ENCODE data around the gene PAPPA. TPM values are rescaled to one million over a fixed set of nuclear protein-coding genes. Genes with fewer than 3 reads are reported as not detected.

PAPPA gene
- total RNA-seq, 1 experiment from 2014 or later, result 5.4 TPM

DNA sequence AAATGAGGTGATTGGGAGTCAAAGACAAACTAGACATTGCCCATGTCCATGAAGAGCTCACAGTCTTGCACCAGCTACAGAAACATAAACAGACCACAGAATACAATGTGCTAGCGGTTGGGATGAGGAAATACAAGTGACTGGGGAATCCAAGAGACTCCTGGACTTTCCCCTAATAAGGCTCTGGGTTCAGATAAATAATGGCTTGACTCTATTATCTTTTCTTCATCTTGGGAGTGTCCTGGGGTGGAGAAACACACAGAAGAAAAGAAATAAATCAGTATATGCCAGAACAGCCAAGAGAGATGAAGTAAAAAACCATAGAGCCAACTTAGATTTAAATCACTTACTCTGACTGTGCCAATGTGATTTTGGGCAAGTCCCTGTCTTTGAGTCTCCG is 227.8 kb downstream of the PAPPA start:
- DNase-seq (ENCODE audit: low read depth), result no peak

DNA sequence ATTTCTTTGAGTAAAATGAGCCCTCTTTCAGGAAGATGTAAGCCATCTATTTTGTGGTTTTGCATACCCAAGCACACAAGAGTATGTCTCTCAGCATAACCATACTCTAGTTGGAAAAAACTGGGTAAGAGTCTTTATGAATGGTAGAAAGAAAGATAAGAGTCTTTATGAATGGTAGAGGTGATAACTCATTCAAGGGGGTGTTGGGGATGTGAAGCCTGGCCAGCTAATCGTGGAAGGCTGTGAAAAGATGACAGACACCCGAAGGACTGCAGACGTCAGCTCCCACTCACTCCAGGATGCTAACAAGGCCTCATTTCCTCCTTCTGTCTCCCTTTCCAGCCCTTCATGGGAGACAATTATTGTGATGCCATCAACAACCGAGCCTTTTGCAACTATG is 228.5 kb downstream of the PAPPA start:
- DNase-seq (ENCODE audit: low read depth), result no peak

- no peak for DNase-seq (ENCODE audit: low read depth)
These were observed 229.5 kb downstream of the PAPPA start for GRCh38 chr9:116383133-116383532.

DNA sequence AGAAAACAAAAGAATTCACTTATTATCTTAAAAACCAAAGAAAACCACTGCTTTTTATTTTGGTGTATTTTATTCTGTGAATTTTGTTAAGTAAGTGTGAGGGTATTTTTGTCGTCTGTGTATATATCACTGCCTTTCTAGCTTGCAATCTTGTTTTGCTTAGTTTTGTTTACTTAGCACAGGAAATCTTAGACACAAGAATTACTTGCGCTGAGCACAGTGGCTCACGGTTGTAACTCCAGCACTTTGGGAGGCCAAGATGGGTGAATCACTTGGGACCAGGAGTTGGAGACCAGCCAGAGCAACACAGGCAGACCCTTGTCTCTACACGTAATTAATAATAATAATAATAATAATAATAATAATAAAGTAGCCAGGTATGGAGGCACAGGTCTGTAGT is 230.3 kb downstream of the PAPPA start:
- DNase-seq (ENCODE audit: low read depth), result no peak

- DNase-seq (ENCODE audit: low read depth), result no peak
These were observed 234.5 kb downstream of the PAPPA start for GRCh38 chr9:116387934-116388698.

- peak; percentile 52 for DNase-seq (ENCODE audit: low read depth)
These were observed 236.1 kb downstream of the PAPPA start for GRCh38 chr9:116389541-116390302.

DNA sequence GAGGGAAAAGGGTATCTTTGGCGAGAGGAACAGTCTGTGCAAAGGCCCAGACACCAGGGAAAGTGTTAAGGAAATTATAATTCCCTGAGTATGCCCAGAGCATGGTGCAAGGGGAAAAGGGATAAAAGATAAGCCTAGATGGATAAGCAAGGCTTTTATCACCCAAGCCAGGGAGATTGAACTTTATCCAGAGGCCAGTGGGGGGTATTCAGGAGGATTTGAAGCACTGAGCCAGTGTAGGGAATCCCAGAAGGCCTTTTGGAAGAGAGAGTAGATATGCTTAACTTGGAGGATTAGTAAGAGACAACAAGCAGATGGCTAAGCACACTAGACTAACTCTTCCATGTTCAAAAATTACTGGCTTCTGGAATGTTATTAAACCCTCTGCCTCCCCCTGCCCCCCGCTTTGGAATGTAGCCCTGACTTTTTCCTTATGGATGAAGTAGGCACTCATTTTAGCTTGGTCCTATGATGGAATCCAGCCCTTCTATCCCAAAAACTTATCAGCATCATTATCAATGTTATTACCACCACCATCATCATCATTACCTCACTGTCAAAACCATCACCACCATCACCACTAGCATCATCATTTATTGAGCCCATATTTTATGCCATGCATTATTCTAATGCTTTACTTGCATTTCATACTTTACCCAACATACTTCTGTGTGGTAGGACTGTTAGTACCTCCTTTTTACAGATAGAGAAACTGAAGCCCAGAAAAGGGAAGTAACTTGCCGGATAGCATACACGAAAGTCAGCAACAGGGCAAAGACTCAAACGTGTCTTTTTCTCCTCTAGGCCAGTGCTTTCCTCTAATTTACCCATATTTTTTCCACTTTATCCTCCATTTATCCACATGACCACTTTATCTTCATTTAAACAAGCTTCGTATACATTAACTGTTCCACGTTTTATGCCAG is 237.0 kb downstream of the PAPPA start:
- no peak for DNase-seq (ENCODE audit: low read depth)

GRCh38 chr9:116391306-116391900 is 237.8 kb downstream of the PAPPA start:
- peak; percentile 71 for DNase-seq (ENCODE audit: low read depth)

DNA sequence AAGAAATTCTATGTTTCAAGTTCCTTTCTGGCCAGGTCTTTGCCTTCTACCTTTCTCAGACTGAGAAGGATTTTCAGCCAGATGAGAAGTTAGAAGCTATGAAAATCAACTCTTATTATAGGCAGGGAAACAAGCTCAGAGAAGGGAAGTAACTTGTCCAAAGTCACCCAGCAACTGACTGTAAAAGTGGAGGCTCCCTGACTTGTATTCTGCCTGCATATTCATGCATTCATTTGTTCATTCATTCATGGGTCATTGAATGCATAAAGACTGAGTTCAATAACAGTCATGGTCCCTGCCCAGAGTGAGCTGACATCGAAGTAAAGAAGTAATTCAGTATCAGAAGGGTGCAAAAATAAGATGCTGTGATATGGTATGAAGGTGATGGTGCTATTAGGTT is 239.6 kb downstream of the PAPPA start:
- DNase-seq (ENCODE audit: low read depth), result no peak

DNA sequence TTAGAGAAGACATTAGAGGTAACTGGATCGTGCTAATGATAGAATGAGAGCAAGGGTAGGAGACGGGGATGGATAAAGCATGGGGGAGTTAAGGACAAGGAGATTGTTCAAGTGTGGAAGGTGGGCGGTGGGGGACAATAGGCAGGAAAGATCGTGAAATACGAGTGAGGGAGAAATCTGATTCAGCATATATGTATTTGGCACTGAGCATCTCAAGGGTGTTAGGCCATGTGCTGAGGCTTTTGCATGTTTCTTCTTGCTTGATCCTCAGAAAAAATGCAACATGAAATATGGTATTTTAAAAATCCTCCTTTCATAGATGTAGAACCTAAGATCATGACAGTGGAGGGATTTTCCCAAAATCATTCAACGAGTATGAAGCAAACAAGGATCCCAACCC is 240.5 kb downstream of the PAPPA start:
- no peak for DNase-seq (ENCODE audit: low read depth)

GRCh38 chr9:116394894-116395698 is 241.5 kb downstream of the PAPPA start:
- DNase-seq (ENCODE audit: low read depth), result no peak

DNA sequence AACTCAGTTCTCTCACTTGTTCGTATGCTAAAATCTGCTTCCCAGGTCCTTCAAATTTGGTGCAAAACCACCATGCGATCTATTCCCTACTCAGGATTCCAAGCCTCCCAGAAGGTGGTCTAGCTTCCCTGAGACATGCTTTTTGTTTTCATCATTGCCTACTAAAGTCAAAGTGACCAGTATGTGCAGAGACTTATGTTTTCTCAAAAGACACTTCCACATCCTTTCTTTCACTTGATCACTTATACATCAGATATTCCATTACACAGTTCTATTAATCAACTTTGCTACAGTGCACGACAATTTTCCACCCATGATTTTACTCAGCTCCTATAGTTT is 242.1 kb downstream of the PAPPA start:
- DNase-seq (ENCODE audit: low read depth), result no peak

- DNase-seq (ENCODE audit: low read depth), result no peak
These were observed 249.6 kb downstream of the PAPPA start for GRCh38 chr9:116403171-116403570.

GRCh38 chr9:116404228-116404627 is 250.6 kb downstream of the PAPPA start:
- no peak for DNase-seq (ENCODE audit: low read depth)

DNA sequence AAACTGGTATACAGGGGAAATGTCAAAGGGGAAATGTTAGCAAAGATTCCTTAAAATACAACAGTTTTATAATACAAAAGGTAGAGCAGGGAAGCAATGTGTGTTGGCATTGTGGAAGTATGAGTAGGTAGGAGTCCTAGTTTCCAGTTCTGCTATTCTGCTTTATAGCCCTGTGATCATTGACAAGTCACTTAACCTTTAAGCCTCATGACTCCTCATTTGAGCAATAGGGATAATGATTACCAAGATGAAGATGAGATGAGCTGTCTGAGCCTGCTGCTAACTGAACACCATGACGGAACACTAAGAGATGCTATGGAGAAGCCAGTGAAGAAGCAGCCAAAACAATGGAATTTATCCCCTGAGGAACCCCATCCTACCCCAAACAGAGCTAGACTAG is 251.7 kb downstream of the PAPPA start:
- no peak for DNase-seq (ENCODE audit: low read depth)

- DNase-seq (ENCODE audit: low read depth), result no peak
These were observed 252.9 kb downstream of the PAPPA start for GRCh38 chr9:116406469-116406868.

DNA sequence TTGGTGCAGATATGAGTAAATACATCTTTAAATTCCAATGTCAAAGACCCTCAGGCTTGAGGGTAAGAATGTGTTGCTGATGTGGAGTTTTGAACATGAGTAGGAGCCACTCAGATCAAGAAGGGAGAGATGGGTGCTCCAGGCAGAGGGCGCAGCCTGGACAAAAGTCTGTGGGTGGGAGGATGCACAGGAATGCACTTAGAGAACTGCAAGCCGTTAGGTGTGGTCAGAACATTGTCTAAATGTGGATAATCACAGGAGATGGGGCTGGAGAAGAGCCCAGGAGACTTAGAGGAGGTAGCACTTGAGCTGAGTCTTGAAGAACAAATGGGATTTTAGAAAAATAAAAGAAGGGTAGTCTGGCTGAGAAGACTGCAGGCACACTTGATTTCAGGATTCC is 255.5 kb downstream of the PAPPA start:
- no peak for DNase-seq (ENCODE audit: low read depth)

- no peak for DNase-seq (ENCODE audit: low read depth)
These were observed 256.0 kb downstream of the PAPPA start for GRCh38 chr9:116409638-116410037.

DNA sequence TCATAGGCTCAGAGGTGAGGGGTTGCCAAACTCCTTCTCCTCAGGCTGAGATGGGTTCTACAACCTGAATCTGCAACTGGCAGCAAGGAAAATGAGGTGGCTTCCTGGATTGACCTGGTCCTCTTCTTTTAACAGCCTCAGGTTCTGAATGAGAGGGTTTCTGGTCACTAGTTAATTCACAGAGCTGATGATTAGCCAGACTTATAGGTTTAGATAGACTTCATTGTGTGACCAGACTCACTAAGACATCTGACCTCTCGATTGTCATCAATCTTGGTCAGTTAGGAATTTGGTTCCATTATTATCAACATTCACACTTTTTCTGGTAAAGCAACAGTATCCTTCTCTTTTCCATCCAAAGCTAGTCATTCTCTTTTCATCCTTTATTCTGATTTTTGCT is 257.9 kb downstream of the PAPPA start:
- no peak for DNase-seq (ENCODE audit: low read depth)

DNA sequence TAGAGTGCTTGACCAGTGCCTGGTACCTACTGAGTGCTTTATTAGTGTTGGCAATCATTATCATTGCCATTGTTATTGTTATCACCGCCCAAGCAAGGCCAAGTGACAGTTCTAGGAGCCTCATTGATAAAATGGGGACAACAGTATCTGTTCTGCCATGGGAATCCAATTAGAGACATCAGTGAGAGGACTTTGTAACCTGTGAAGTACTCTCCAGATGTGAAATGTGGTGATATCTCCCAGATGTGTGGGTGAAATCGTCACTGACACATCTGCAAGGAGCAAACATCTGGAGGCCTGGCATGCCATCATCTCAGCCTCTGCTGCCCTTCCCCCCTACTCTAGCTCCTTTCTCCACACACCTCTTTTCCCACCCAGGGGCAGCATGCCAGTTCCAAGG is 260.8 kb downstream of the PAPPA start:
- no peak for DNase-seq (ENCODE audit: low read depth)

DNA sequence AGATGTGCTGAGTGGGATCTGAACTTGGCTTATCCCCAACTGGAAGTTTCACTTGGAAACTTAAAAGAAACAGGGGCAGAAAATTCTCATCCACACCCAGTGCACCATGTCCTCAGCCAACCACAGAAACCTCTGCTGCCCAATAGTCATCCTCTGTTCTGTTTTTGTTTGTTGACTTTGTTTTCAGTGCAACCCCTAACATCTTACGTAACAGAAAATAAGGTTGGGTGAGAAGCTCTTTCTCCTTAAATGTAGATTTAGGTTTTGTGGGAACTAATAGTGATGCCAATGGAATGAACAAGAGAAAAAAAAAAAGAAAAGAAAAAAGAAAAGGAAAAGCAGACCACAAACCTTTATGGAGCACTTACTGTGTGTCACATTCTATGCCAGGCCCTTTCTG is 262.8 kb downstream of the PAPPA start:
- DNase-seq (ENCODE audit: low read depth), result no peak

Measured in HT1080 (cell line).